ENCODE results near the gene CLOCK. TPM values are rescaled to one million over a fixed set of nuclear protein-coding genes. Genes with fewer than 3 reads are reported as not detected.

CLOCK gene
- total and polyA plus RNA-seq, 2 of the 13 experiments (the other 11 are each of a cell fraction or from before 2014, with no cell fraction given) = 8.8 to 13.5 TPM

GRCh38 chr4:55545641-55546505 is 836 bp downstream of the CLOCK start (continued):
- peak; percentile 85 for TF ChIP-seq TBX2 (CRISPR knock-in tag; IDR thresholded peaks at IDR 0.05; ENCODE audit: borderline replicate concordance)
- no peak for TF ChIP-seq MLLT10 (CRISPR knock-in tag; IDR thresholded peaks at IDR 0.05)
- TF ChIP-seq ZNF34 (CRISPR knock-in tag; IDR thresholded peaks at IDR 0.05; ENCODE audit: borderline replicate concordance) = no peak
- 0 out of 2 replicates have a peak, but pooled peaks have one; percentile 39 for TF ChIP-seq SIN3B (IDR thresholded peaks at IDR 0.05; ENCODE audit: low read length)
- no peak for TF ChIP-seq ZFP37 (CRISPR knock-in tag; IDR thresholded peaks at IDR 0.05; ENCODE audit: borderline replicate concordance)
- TF ChIP-seq ZNF343 (CRISPR knock-in tag; IDR thresholded peaks at IDR 0.05) = peak; percentile 60; the same call in 1 of the 2 replicates
- no peak for TF ChIP-seq ZBTB1 (CRISPR knock-in tag; IDR thresholded peaks at IDR 0.05; ENCODE audit: borderline replicate concordance)
- no peak for TF ChIP-seq ZNF407 (CRISPR knock-in tag; IDR thresholded peaks at IDR 0.05; ENCODE audit: not compliant biosample characterization)
- TF ChIP-seq BCL6 (CRISPR knock-in tag; IDR thresholded peaks at IDR 0.05) = peak; percentile 55; the same call in 1 of the 2 replicates
- 0 out of 2 replicates have a peak, but pooled peaks have one; percentile 43 for TF ChIP-seq MED13 (CRISPR knock-in tag; IDR thresholded peaks at IDR 0.05)
- no peak for TF ChIP-seq GMEB2 (CRISPR knock-in tag; IDR thresholded peaks at IDR 0.05; ENCODE audit: low read depth)
- peak; percentile 74 for TF ChIP-seq XRCC5 (optimal IDR thresholded peaks at IDR 0.05; ENCODE audit: low read length)
- no peak for TF ChIP-seq CSRNP2 (CRISPR knock-in tag; conservative IDR thresholded peaks at IDR 0.05; ENCODE audit: low read depth)
- TF ChIP-seq ZNF335 (CRISPR knock-in tag; IDR thresholded peaks at IDR 0.05) = no peak
- TF ChIP-seq ZNF17 (CRISPR knock-in tag; IDR thresholded peaks at IDR 0.05) = no peak
- TF ChIP-seq TFDP1 (CRISPR knock-in tag; IDR thresholded peaks at IDR 0.05; ENCODE audit: borderline replicate concordance) = peak; percentile 34; the same call in 1 of the 2 replicates
